Measurements from ENCODE around the gene CACNA1C.

DNA sequence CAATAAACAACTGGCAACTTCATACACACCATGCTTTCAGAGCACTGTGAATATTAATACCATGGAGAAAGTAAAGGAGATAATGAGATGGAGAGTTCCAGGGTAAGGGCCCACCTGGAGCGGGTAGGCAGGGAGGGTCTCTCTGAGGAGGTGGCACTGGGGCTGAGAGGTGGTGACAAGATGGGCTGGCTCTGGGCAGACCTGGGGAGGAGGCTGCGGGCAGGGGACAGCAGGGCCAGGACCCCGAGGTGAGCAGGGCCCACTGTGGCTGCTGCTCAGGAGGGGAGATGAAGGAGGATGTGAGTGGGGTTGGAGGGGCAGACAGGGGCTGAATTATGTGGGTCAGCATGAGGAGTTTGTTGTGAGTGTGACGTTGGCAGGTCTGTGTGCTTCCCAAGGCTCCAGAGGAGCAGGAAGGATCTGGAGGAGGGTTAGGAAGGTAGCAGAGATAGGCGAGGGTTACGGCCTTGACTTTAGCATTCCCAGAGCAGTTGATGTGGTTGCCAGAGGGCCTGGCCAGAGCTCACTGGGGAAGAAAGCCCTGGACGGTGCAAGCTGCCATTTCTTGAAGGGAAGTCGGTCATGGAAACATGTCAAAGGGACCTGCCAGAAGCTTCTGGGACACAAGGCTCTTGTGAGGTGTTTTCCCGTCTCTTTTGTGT is 88.2 kb downstream of the CACNA1C start:
- TF ChIP-seq, protein P1, sequence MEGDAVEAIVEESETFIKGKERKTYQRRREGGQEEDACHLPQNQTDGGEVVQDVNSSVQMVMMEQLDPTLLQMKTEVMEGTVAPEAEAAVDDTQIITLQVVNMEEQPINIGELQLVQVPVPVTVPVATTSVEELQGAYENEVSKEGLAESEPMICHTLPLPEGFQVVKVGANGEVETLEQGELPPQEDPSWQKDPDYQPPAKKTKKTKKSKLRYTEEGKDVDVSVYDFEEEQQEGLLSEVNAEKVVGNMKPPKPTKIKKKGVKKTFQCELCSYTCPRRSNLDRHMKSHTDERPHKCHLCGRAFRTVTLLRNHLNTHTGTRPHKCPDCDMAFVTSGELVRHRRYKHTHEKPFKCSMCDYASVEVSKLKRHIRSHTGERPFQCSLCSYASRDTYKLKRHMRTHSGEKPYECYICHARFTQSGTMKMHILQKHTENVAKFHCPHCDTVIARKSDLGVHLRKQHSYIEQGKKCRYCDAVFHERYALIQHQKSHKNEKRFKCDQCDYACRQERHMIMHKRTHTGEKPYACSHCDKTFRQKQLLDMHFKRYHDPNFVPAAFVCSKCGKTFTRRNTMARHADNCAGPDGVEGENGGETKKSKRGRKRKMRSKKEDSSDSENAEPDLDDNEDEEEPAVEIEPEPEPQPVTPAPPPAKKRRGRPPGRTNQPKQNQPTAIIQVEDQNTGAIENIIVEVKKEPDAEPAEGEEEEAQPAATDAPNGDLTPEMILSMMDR (conservative IDR thresholded peaks at IDR 0.05): no peak
- no peak for TF ChIP-seq EZH2 (IDR thresholded peaks at IDR 0.05; ENCODE audit: low read depth)

All from PC-9 (cell line).